ENCODE measurements around the gene GNB1L. TPM values are rescaled to one million over a fixed set of nuclear protein-coding genes. Genes with fewer than 3 reads are reported as not detected.

Gene GNB1L
- total and polyA plus RNA-seq, 9 of the 15 experiments (the other 6 are each of a cell fraction or from before 2014, with no cell fraction given): 0.56 to 50.5 (median 10.2) TPM

- peak; percentile 32; the same call in 1 of the 2 replicates for TF ChIP-seq PHF8 (IDR thresholded peaks at IDR 0.05; ENCODE audit: borderline replicate concordance, low read length)
- TF ChIP-seq CHD1 (IDR thresholded peaks at IDR 0.05; ENCODE audit: low read length): no peak
- no peak for TF ChIP-seq BRD4 (IDR thresholded peaks at IDR 0.05)
- TF ChIP-seq ZNF583 (CRISPR knock-in tag; IDR thresholded peaks at IDR 0.05): peak; percentile 73; the same call in 1 of the 2 replicates
- TF ChIP-seq MAZ (CRISPR knock-in tag; conservative IDR thresholded peaks at IDR 0.05 in 1 of 2, IDR thresholded peaks at IDR 0.05 in 1 of 2): peak in 1 of 2 experiments; percentile 66; a peak in 2 of 4 replicates
- no peak for TF ChIP-seq E2F4 (CRISPR knock-in tag; IDR thresholded peaks at IDR 0.05; ENCODE audit: low read depth)
- peak; percentile 41 to 82; a peak in 3 of 4 replicates for TF ChIP-seq RCOR1 (IDR thresholded peaks at IDR 0.05; ENCODE audit: borderline replicate concordance in 1 of 2, low read depth in 2 of 2, low read length in 2 of 2)
- peak; percentile 11; the same call in 1 of the 2 replicates for TF ChIP-seq HIVEP1 (CRISPR knock-in tag; IDR thresholded peaks at IDR 0.05)
- no peak for TF ChIP-seq ZNF586 (CRISPR knock-in tag; conservative IDR thresholded peaks at IDR 0.05)
- TF ChIP-seq ZFP36 (IDR thresholded peaks at IDR 0.05; ENCODE audit: low read depth, low read length, partially characterized antibody): peak; percentile 40
- TF ChIP-seq ATF1 (CRISPR knock-in tag; IDR thresholded peaks at IDR 0.05): no peak
- peak; percentile 43 for TF ChIP-seq ATF1 (tag; IDR thresholded peaks at IDR 0.05)
- TF ChIP-seq ZNF197 (CRISPR knock-in tag; IDR thresholded peaks at IDR 0.05; ENCODE audit: low read depth): no peak
- peak; percentile 37; the same call in 1 of the 2 replicates for TF ChIP-seq ELF1 (tag; IDR thresholded peaks at IDR 0.05)
- peak; percentile 75; the same call in 1 of the 2 replicates for TF ChIP-seq IFI16 (CRISPR knock-in tag; IDR thresholded peaks at IDR 0.05)
- TF ChIP-seq MAFG (tag; conservative IDR thresholded peaks at IDR 0.05): no peak
- peak; percentile 55; the same call in 1 of the 2 replicates for TF ChIP-seq EP300 (IDR thresholded peaks at IDR 0.05; ENCODE audit: low read length)
- peak; percentile 58; the same call in 1 of the 2 replicates for TF ChIP-seq JUND (IDR thresholded peaks at IDR 0.05; ENCODE audit: borderline replicate concordance, low read depth, low read length)
- peak; percentile 73; the same call in 1 of the 3 replicates for TF ChIP-seq JUND (tag; IDR thresholded peaks at IDR 0.05; ENCODE audit: borderline replicate concordance, low read depth, low read length)
- peak; percentile 64; the same call in 1 of the 2 replicates for TF ChIP-seq KLF13 (tag; IDR thresholded peaks at IDR 0.05; ENCODE audit: borderline replicate concordance, low read depth)
- TF ChIP-seq THAP12 (CRISPR knock-in tag; IDR thresholded peaks at IDR 0.05): 0 out of 2 replicates have a peak, but pooled peaks have one; percentile 45
- 0 out of 2 replicates have a peak, but pooled peaks have one; percentile 28 for TF ChIP-seq THAP7 (CRISPR knock-in tag; IDR thresholded peaks at IDR 0.05)
- TF ChIP-seq E2F6 (IDR thresholded peaks at IDR 0.05; ENCODE audit: borderline replicate concordance in 1 of 2, extremely low read depth in 1 of 2, insufficient read depth in 1 of 2, insufficient read length in 1 of 2, low read depth in 1 of 2, low read length in 1 of 2, poor library complexity in 1 of 2, severe bottlenecking in 1 of 2): peak; percentile 76 to 86
Measured at GRCh38 chr22:19776433-19777031, 78.1 kb downstream of the GNB1L start (continued).
